ENCODE results near the gene RCAN1.
"Not testable (repeated sequence)": the region's sequence is repeated elsewhere in the genome, so short reads cannot be mapped to it uniquely, and the experiment has no call there.

RCAN1 gene

GRCh38 chr21:34568801-34569200, 46.1 kb downstream of the RCAN1 start:
- DNase-seq (ENCODE audit: low read depth) = not testable (repeated sequence)

GRCh38 chr21:34567604-34568155, 47.2 kb downstream of the RCAN1 start:
- no peak for DNase-seq (ENCODE audit: low read depth)

GRCh38 chr21:34565238-34565637, 49.7 kb downstream of the RCAN1 start:
- no peak for DNase-seq (ENCODE audit: low read depth)

- DNase-seq (ENCODE audit: low read depth) = not testable (repeated sequence)
These were observed 51.5 kb downstream of the RCAN1 start for GRCh38 chr21:34563370-34563769.

GRCh38 chr21:34561806-34562205, 53.1 kb downstream of the RCAN1 start:
- DNase-seq (ENCODE audit: low read depth) = no peak

GRCh38 chr21:34560609-34561008, 54.3 kb downstream of the RCAN1 start:
- DNase-seq (ENCODE audit: low read depth) = no peak

GRCh38 chr21:34560021-34560420, 54.9 kb downstream of the RCAN1 start:
- no peak for DNase-seq (ENCODE audit: low read depth)

GRCh38 chr21:34559089-34559631, 55.8 kb downstream of the RCAN1 start:
- DNase-seq (ENCODE audit: low read depth) = no peak

- no peak for DNase-seq (ENCODE audit: low read depth)
These were observed 56.7 kb downstream of the RCAN1 start for GRCh38 chr21:34558166-34558565.

- no peak for DNase-seq (ENCODE audit: low read depth)
These were observed 57.7 kb downstream of the RCAN1 start for GRCh38 chr21:34557261-34557660.

GRCh38 chr21:34554670-34555069, 60.2 kb downstream of the RCAN1 start:
- DNase-seq (ENCODE audit: low read depth) = not testable (repeated sequence)

GRCh38 chr21:34554227-34554626, 60.7 kb downstream of the RCAN1 start:
- no peak for DNase-seq (ENCODE audit: low read depth)

- DNase-seq (ENCODE audit: low read depth) = peak; percentile 92
These were observed 61.6 kb downstream of the RCAN1 start for GRCh38 chr21:34553151-34553952.

GRCh38 chr21:34552360-34553098, 62.4 kb downstream of the RCAN1 start:
- DNase-seq (ENCODE audit: low read depth) = peak; percentile 74

- no peak for DNase-seq (ENCODE audit: low read depth)
These were observed 64.6 kb downstream of the RCAN1 start for GRCh38 chr21:34550182-34550799.

- DNase-seq (ENCODE audit: low read depth) = no peak
These were observed 66.0 kb downstream of the RCAN1 start for GRCh38 chr21:34548781-34549376.

GRCh38 chr21:34546542-34546941, 68.4 kb downstream of the RCAN1 start:
- DNase-seq (ENCODE audit: low read depth) = no peak

GRCh38 chr21:34545079-34545884, 69.6 kb downstream of the RCAN1 start:
- DNase-seq (ENCODE audit: low read depth) = peak; percentile 93

- peak; percentile 76 for DNase-seq (ENCODE audit: low read depth)
These were observed 70.8 kb downstream of the RCAN1 start for GRCh38 chr21:34544032-34544496.

- no peak for DNase-seq (ENCODE audit: low read depth)
These were observed 71.9 kb downstream of the RCAN1 start for GRCh38 chr21:34543017-34543416.

GRCh38 chr21:34540206-34540605, 74.7 kb downstream of the RCAN1 start:
- DNase-seq (ENCODE audit: low read depth) = no peak

Data from EH (cell line).